ENCODE results near the gene BPIFA1. TPM values are rescaled to one million over a fixed set of nuclear protein-coding genes. Genes with fewer than 3 reads are reported as not detected.

BPIFA1 gene
- total RNA-seq, 6 experiments from 2014 or later, result not detected

- no peak for TF ChIP-seq POLR2A (IDR thresholded peaks at IDR 0.05)
- H3K27ac ChIP-seq, result no peak overlapping the region
- WGBS (ENCODE audit: insufficient coverage, low coverage, low lambda C conversion rate, missing lambda C conversion rate), result 52% methylated on average over 3 of the region's 4 CpGs
- no peaks in the 10 kb centered on the region for H3K9me3 ChIP-seq
- ATAC-seq, result no peak
- no peak for DNase-seq
- H3K4me3 ChIP-seq, result no peak overlapping the region
- H3K27me3 ChIP-seq, result no peaks in the 10 kb centered on the region
- no peaks in the 10 kb centered on the region for H3K36me3 ChIP-seq
- no peaks in the 10 kb centered on the region for H3K4me1 ChIP-seq
- intact Hi-C loops (cut with DNase I), result no loop called here
Measured at GRCh38 chr20:33239979-33240736, 4.4 kb downstream of the BPIFA1 start.

- intact Hi-C loops (cut with DNase I), result no loop called here
- no peak for TF ChIP-seq CTCF (IDR thresholded peaks at IDR 0.05)
- TF ChIP-seq POLR2A (IDR thresholded peaks at IDR 0.05), result no peak
- Histone ChIP-seq H3K4me3 (no peak overlapping the region), H3K27ac (no peak overlapping the region), H3K36me3 (no peaks in the 10 kb centered on the region), H3K9me3 (no peaks in the 10 kb centered on the region), H3K27me3 (no peaks in the 10 kb centered on the region), H3K4me1 (no peaks in the 10 kb centered on the region)
- ATAC-seq (no peak), DNase-seq (no peak)
- WGBS (ENCODE audit: insufficient coverage, low coverage, low lambda C conversion rate, missing lambda C conversion rate), result 40% methylated on average over 5 of the region's 5 CpGs
Measured at GRCh38 chr20:33240923-33241322, 5.1 kb downstream of the BPIFA1 start.

GRCh38 chr20:33242319-33243100 lies 6.7 kb downstream of the BPIFA1 start:
- TF ChIP-seq POLR2A (IDR thresholded peaks at IDR 0.05) (no peak), CTCF (IDR thresholded peaks at IDR 0.05) (no peak)
- Histone ChIP-seq H3K4me1 (no peaks in the 10 kb centered on the region), H3K9me3 (no peaks in the 10 kb centered on the region), H3K27me3 (no peaks in the 10 kb centered on the region), H3K27ac (no peak overlapping the region), H3K36me3 (no peaks in the 10 kb centered on the region), H3K4me3 (no peak overlapping the region)
- DNase-seq (no peak), ATAC-seq (no peak)
- intact Hi-C loops (cut with DNase I), result no loop called here
- 53% methylated on average over 6 of the region's 7 CpGs for WGBS (ENCODE audit: insufficient coverage, low coverage, low lambda C conversion rate, missing lambda C conversion rate)

- WGBS (ENCODE audit: insufficient coverage, low coverage, low lambda C conversion rate, missing lambda C conversion rate), result no CpG with 5 or more reads among the region's 3 CpGs
- H3K4me3 ChIP-seq, result no peak overlapping the region
- H3K4me1 ChIP-seq, result no peaks in the 10 kb centered on the region
- H3K9me3 ChIP-seq, result no peaks in the 10 kb centered on the region
- ATAC-seq, result no peak
- TF ChIP-seq POLR2A (IDR thresholded peaks at IDR 0.05), result no peak
- no peak for TF ChIP-seq CTCF (IDR thresholded peaks at IDR 0.05)
- H3K27ac ChIP-seq, result no peak overlapping the region
- no peaks in the 10 kb centered on the region for H3K36me3 ChIP-seq
- no peak for DNase-seq
- no peaks in the 10 kb centered on the region for H3K27me3 ChIP-seq
- intact Hi-C loops (cut with DNase I), result no loop called here
Measured at GRCh38 chr20:33246077-33246476, 10.3 kb downstream of the BPIFA1 start.

GRCh38 chr20:33249456-33249855 lies 13.7 kb downstream of the BPIFA1 start:
- no peak for DNase-seq
- TF ChIP-seq POLR2A (IDR thresholded peaks at IDR 0.05) (no peak), CTCF (IDR thresholded peaks at IDR 0.05) (no peak)
- ATAC-seq, result no peak
- no peaks in the 10 kb centered on the region for H3K4me1 ChIP-seq
- H3K27me3 ChIP-seq, result no peaks in the 10 kb centered on the region
- H3K27ac ChIP-seq, result no peak overlapping the region
- intact Hi-C loops (cut with DNase I), result no loop called here
- no peaks in the 10 kb centered on the region for H3K9me3 ChIP-seq
- no peaks in the 10 kb centered on the region for H3K36me3 ChIP-seq
- H3K4me3 ChIP-seq, result no peak overlapping the region
- WGBS (ENCODE audit: insufficient coverage, low coverage, low lambda C conversion rate, missing lambda C conversion rate), result 100% methylated on average over 1 of the region's 1 CpG
